ENCODE data around the gene TECPR1. TPM values are rescaled to one million over a fixed set of nuclear protein-coding genes. Genes with fewer than 3 reads are reported as not detected.

The TECPR1 gene
- total RNA-seq, 1 experiment from 2014 or later: 14.5 TPM

- DNase-seq: no peak
- peaks cover 3% of the 10 kb centered on the region; the same call in 1 of the 2 replicates for H3K36me3 ChIP-seq
- H3K9me3 ChIP-seq (replicated peaks): no peaks in the 10 kb centered on the region
Observed at GRCh38 chr7:98231493-98232262, 20.4 kb downstream of the TECPR1 start.

GRCh38 chr7:98230746-98231471 lies 21.1 kb downstream of the TECPR1 start:
- peaks cover 3% of the 10 kb centered on the region; the same call in 1 of the 2 replicates for H3K36me3 ChIP-seq
- H3K27ac ChIP-seq: no peak overlapping the region
- no peaks in the 10 kb centered on the region for H3K27me3 ChIP-seq
- no peak for DNase-seq
- H3K9me3 ChIP-seq (replicated peaks): no peaks in the 10 kb centered on the region
- H3K4me1 ChIP-seq: peaks cover 22% of the 10 kb centered on the region
- H3K4me3 ChIP-seq: no peak overlapping the region

More at GRCh38 chr7:98231493-98232262, 20.4 kb downstream of the TECPR1 start:
- Histone ChIP-seq H3K27me3 (no peaks in the 10 kb centered on the region), H3K4me3 (no peak overlapping the region), H3K4me1 (peaks cover 22% of the 10 kb centered on the region), H3K27ac (no peak overlapping the region)

GRCh38 chr7:98229991-98230745 lies 21.9 kb downstream of the TECPR1 start:
- no peak overlapping the region for H3K27ac ChIP-seq
- no peaks in the 10 kb centered on the region for H3K27me3 ChIP-seq
- no peaks in the 10 kb centered on the region for H3K9me3 ChIP-seq (replicated peaks)
- H3K4me3 ChIP-seq: no peak overlapping the region
- peaks cover 22% of the 10 kb centered on the region for H3K4me1 ChIP-seq
- peaks cover 3% of the 10 kb centered on the region; the same call in 1 of the 2 replicates for H3K36me3 ChIP-seq
- no peak for DNase-seq

GRCh38 chr7:98229441-98229840 lies 22.6 kb downstream of the TECPR1 start:
- H3K27me3 ChIP-seq: no peaks in the 10 kb centered on the region
- no peaks in the 10 kb centered on the region for H3K9me3 ChIP-seq (replicated peaks)
- peak in 1 of 2 experiments; percentile 56 for DNase-seq
- H3K4me3 ChIP-seq: no peak overlapping the region
- no peak overlapping the region for H3K27ac ChIP-seq
- peaks cover 22% of the 10 kb centered on the region for H3K4me1 ChIP-seq
- H3K36me3 ChIP-seq: no peaks in the 10 kb centered on the region

GRCh38 chr7:98228801-98229200 lies 23.2 kb downstream of the TECPR1 start:
- no peaks in the 10 kb centered on the region for H3K9me3 ChIP-seq (replicated peaks)
- peaks cover 22% of the 10 kb centered on the region for H3K4me1 ChIP-seq
- no peak overlapping the region for H3K4me3 ChIP-seq
- no peaks in the 10 kb centered on the region for H3K27me3 ChIP-seq
- no peak for DNase-seq
- H3K27ac ChIP-seq: no peak overlapping the region
- no peaks in the 10 kb centered on the region for H3K36me3 ChIP-seq

- Histone ChIP-seq H3K9me3 (replicated peaks) (no peaks in the 10 kb centered on the region), H3K4me3 (no peak overlapping the region), H3K36me3 (no peaks in the 10 kb centered on the region), H3K27ac (no peak overlapping the region), H3K4me1 (peaks cover 18% of the 10 kb centered on the region), H3K27me3 (no peaks in the 10 kb centered on the region)
- no peak for DNase-seq
Observed at GRCh38 chr7:98227939-98228338, 24.1 kb downstream of the TECPR1 start.

GRCh38 chr7:98225913-98226614 lies 26.0 kb downstream of the TECPR1 start:
- H3K36me3 ChIP-seq: no peaks in the 10 kb centered on the region
- no peak overlapping the region for H3K27ac ChIP-seq
- peaks cover 10% of the 10 kb centered on the region for H3K4me1 ChIP-seq
- no peaks in the 10 kb centered on the region for H3K27me3 ChIP-seq
- no peak for DNase-seq
- H3K4me3 ChIP-seq: no peak overlapping the region
- no peaks in the 10 kb centered on the region for H3K9me3 ChIP-seq (replicated peaks)

GRCh38 chr7:98224701-98225181 lies 27.3 kb downstream of the TECPR1 start:
- Histone ChIP-seq H3K4me1 (peaks cover 10% of the 10 kb centered on the region), H3K36me3 (no peaks in the 10 kb centered on the region), H3K27me3 (no peaks in the 10 kb centered on the region), H3K4me3 (no peak overlapping the region), H3K27ac (no peak overlapping the region), H3K9me3 (replicated peaks) (no peaks in the 10 kb centered on the region)
- no peak for DNase-seq

GRCh38 chr7:98223898-98224700 lies 27.9 kb downstream of the TECPR1 start:
- Histone ChIP-seq H3K27ac (no peak overlapping the region), H3K36me3 (no peaks in the 10 kb centered on the region), H3K9me3 (replicated peaks) (no peaks in the 10 kb centered on the region), H3K4me3 (no peak overlapping the region), H3K4me1 (peaks cover 4% of the 10 kb centered on the region), H3K27me3 (no peaks in the 10 kb centered on the region)
- DNase-seq: no peak

- no peak for DNase-seq
- H3K4me3 ChIP-seq: no peak overlapping the region
- no peak overlapping the region for H3K27ac ChIP-seq
- H3K4me1 ChIP-seq: no peaks in the 10 kb centered on the region
- H3K36me3 ChIP-seq: no peaks in the 10 kb centered on the region
- H3K9me3 ChIP-seq (replicated peaks): no peaks in the 10 kb centered on the region
- H3K27me3 ChIP-seq: no peaks in the 10 kb centered on the region
Observed at GRCh38 chr7:98223351-98223897, 28.6 kb downstream of the TECPR1 start.

GRCh38 chr7:98222533-98223195 lies 29.4 kb downstream of the TECPR1 start:
- H3K27ac ChIP-seq: no peak overlapping the region
- no peaks in the 10 kb centered on the region for H3K27me3 ChIP-seq
- peaks cover 3% of the 10 kb centered on the region; the same call in 1 of the 2 replicates for H3K4me1 ChIP-seq
- no peaks in the 10 kb centered on the region for H3K36me3 ChIP-seq
- no peak for DNase-seq
- H3K4me3 ChIP-seq: no peak overlapping the region
- no peaks in the 10 kb centered on the region for H3K9me3 ChIP-seq (replicated peaks)

GRCh38 chr7:98221611-98222532 lies 30.2 kb downstream of the TECPR1 start:
- no peak overlapping the region for H3K27ac ChIP-seq
- no peaks in the 10 kb centered on the region for H3K27me3 ChIP-seq
- H3K4me1 ChIP-seq: peaks cover 5% of the 10 kb centered on the region; the same call in 1 of the 2 replicates
- H3K4me3 ChIP-seq: no peak overlapping the region
- DNase-seq: no peak
- H3K9me3 ChIP-seq (replicated peaks): no peaks in the 10 kb centered on the region
- H3K36me3 ChIP-seq: no peaks in the 10 kb centered on the region
